IPS-20b (cell line): ENCODE data around the gene MYH2.

Source experiments
- H3K27ac ChIP-seq: one replicate; pipeline ENCODE4 v1.5.1; 2013; ENCODE audit warnings: low read length
- H3K27me3 ChIP-seq: 2 replicates; pipeline ENCODE4 v1.6.1; 2013; ENCODE audit warnings: mild to moderate bottlenecking, low read length, inconsistent platforms; ENCODE audit not compliant: insufficient read depth
- H3K36me3 ChIP-seq: 2 replicates; pipeline ENCODE4 v1.6.1; 2013; ENCODE audit warnings: low read depth, mild to moderate bottlenecking, inconsistent platforms, low read length, moderate library complexity; ENCODE audit not compliant: insufficient read depth
- H3K4me1 ChIP-seq: 2 replicates; pipeline ENCODE4 v1.6.1; 2013; ENCODE audit warnings: mild to moderate bottlenecking, control low read depth, inconsistent platforms, low read length, moderate library complexity; ENCODE audit not compliant: insufficient read depth
- H3K4me3 ChIP-seq: 2 replicates; pipeline ENCODE4 v1.5.1; 2013; ENCODE audit warnings: mild to moderate bottlenecking, low read length, inconsistent platforms
- H3K9ac ChIP-seq: 2 replicates; pipeline ENCODE4 v1.6.1; 2013; ENCODE audit warnings: low read depth, mild to moderate bottlenecking, inconsistent platforms, low read length, moderate library complexity
- H3K9me3 ChIP-seq: 2 replicates; pipeline ENCODE4 v1.6.1; 2013; ENCODE audit warnings: mild to moderate bottlenecking, low read depth, low read length, inconsistent platforms; ENCODE audit not compliant: insufficient read depth

Gene MYH2

GRCh38 chr17:10513299-10514067 is 36.0 kb downstream of the MYH2 start:
- Histone ChIP-seq H3K4me3 (no peak overlapping the region), H3K9ac (no peak overlapping the region), H3K27ac (no peak overlapping the region), H3K36me3 (no peaks in the 10 kb centered on the region), H3K27me3 (no peaks in the 10 kb centered on the region), H3K9me3 (no peaks in the 10 kb centered on the region), H3K4me1 (no peaks in the 10 kb centered on the region)

- no peak overlapping the region for H3K4me3 ChIP-seq
- no peaks in the 10 kb centered on the region for H3K36me3 ChIP-seq
- H3K9me3 ChIP-seq = no peaks in the 10 kb centered on the region
- no peak overlapping the region for H3K9ac ChIP-seq
- no peaks in the 10 kb centered on the region for H3K27me3 ChIP-seq
- H3K4me1 ChIP-seq = no peaks in the 10 kb centered on the region
- H3K27ac ChIP-seq = no peak overlapping the region
Observed at GRCh38 chr17:10512856-10513255, 36.6 kb downstream of the MYH2 start.

- Histone ChIP-seq H3K9ac (no peak overlapping the region), H3K9me3 (no peaks in the 10 kb centered on the region), H3K36me3 (no peaks in the 10 kb centered on the region), H3K4me1 (peaks cover 11% of the 10 kb centered on the region; the same call in 1 of the 2 replicates), H3K27ac (no peak overlapping the region), H3K4me3 (no peak overlapping the region), H3K27me3 (no peaks in the 10 kb centered on the region)
Observed at GRCh38 chr17:10499950-10500349, 49.5 kb downstream of the MYH2 start.

- peaks cover 12% of the 10 kb centered on the region; the same call in 1 of the 2 replicates for H3K9me3 ChIP-seq
- no peaks in the 10 kb centered on the region for H3K4me1 ChIP-seq
- H3K9ac ChIP-seq = no peak overlapping the region
Observed at GRCh38 chr17:10492004-10492403, 57.5 kb downstream of the MYH2 start.

GRCh38 chr17:10482252-10482651 is 67.2 kb downstream of the MYH2 start:
- no peak overlapping the region for H3K4me3 ChIP-seq

More at GRCh38 chr17:10492004-10492403, 57.5 kb downstream of the MYH2 start:
- H3K36me3 ChIP-seq = no peaks in the 10 kb centered on the region
- H3K27ac ChIP-seq = no peak overlapping the region
- H3K27me3 ChIP-seq = no peaks in the 10 kb centered on the region
- H3K4me3 ChIP-seq = no peak overlapping the region

GRCh38 chr17:10477701-10478100 is 71.8 kb downstream of the MYH2 start:
- Histone ChIP-seq H3K36me3 (no peaks in the 10 kb centered on the region), H3K9ac (no peak overlapping the region), H3K4me3 (no peak overlapping the region), H3K27me3 (no peaks in the 10 kb centered on the region), H3K4me1 (no peaks in the 10 kb centered on the region), H3K9me3 (peaks cover 13% of the 10 kb centered on the region), H3K27ac (no peak overlapping the region)

More at GRCh38 chr17:10482252-10482651, 67.2 kb downstream of the MYH2 start:
- no peak overlapping the region for H3K27ac ChIP-seq
- H3K9ac ChIP-seq = no peak overlapping the region
- H3K9me3 ChIP-seq = peaks cover 29% of the 10 kb centered on the region
- no peaks in the 10 kb centered on the region for H3K36me3 ChIP-seq
- H3K4me1 ChIP-seq = no peaks in the 10 kb centered on the region
- H3K27me3 ChIP-seq = no peaks in the 10 kb centered on the region

GRCh38 chr17:10474536-10474935 is 74.9 kb downstream of the MYH2 start:
- Histone ChIP-seq H3K27ac (no peak overlapping the region), H3K9ac (no peak overlapping the region), H3K9me3 (no peaks in the 10 kb centered on the region), H3K4me3 (no peak overlapping the region), H3K36me3 (no peaks in the 10 kb centered on the region), H3K27me3 (no peaks in the 10 kb centered on the region), H3K4me1 (no peaks in the 10 kb centered on the region)

GRCh38 chr17:10471858-10472257 is 77.6 kb downstream of the MYH2 start:
- Histone ChIP-seq H3K9me3 (no peaks in the 10 kb centered on the region), H3K36me3 (no peaks in the 10 kb centered on the region), H3K27ac (no peak overlapping the region), H3K4me1 (no peaks in the 10 kb centered on the region), H3K27me3 (no peaks in the 10 kb centered on the region), H3K4me3 (no peak overlapping the region), H3K9ac (no peak overlapping the region)
